Epidermal melanocyte (primary cell): ENCODE data around the gene DIPK1A.
"Not testable (repeated sequence)": the region's sequence is repeated elsewhere in the genome, so short reads cannot be mapped to it uniquely, and the experiment has no call there.

Experiments
- DNase-seq: peaks from one replicate; pipeline ENCODE4 v3.0.0; 2011; ENCODE audit warnings: low spot score; ENCODE audit not compliant: insufficient read length

Gene DIPK1A

GRCh38 chr1:92980732-92981647 lies 19.7 kb upstream of the DIPK1A start:
- DNase-seq = no peak

- DNase-seq = no peak
These were observed 14.4 kb upstream of the DIPK1A start for GRCh38 chr1:92975551-92976232.

GRCh38 chr1:92974112-92974511 lies 12.8 kb upstream of the DIPK1A start:
- not testable (repeated sequence) for DNase-seq

GRCh38 chr1:92973203-92973897 lies 12.1 kb upstream of the DIPK1A start:
- DNase-seq = no peak

GRCh38 chr1:92972409-92973129 lies 11.3 kb upstream of the DIPK1A start:
- DNase-seq = no peak

GRCh38 chr1:92971932-92972331 lies 10.7 kb upstream of the DIPK1A start:
- DNase-seq = not testable (repeated sequence)

- DNase-seq = no peak
These were observed 9.9 kb upstream of the DIPK1A start for GRCh38 chr1:92970990-92971689.

- DNase-seq = no peak
These were observed 8.3 kb upstream of the DIPK1A start for GRCh38 chr1:92969517-92969916.

GRCh38 chr1:92968138-92969032 lies 7.1 kb upstream of the DIPK1A start:
- DNase-seq = no peak

- no peak for DNase-seq
These were observed 3.7 kb upstream of the DIPK1A start for GRCh38 chr1:92964998-92965397.

- DNase-seq = no peak
These were observed 3.1 kb upstream of the DIPK1A start for GRCh38 chr1:92964316-92964715.

GRCh38 chr1:92961896-92962752 lies 862 bp upstream of the DIPK1A start:
- no peak for DNase-seq

- DNase-seq = peak; percentile 74
These were observed 699 bp downstream of the DIPK1A start for GRCh38 chr1:92960395-92961130.

- DNase-seq = no peak
These were observed 2.9 kb downstream of the DIPK1A start for GRCh38 chr1:92958203-92958970.

GRCh38 chr1:92957030-92957734 lies 4.1 kb downstream of the DIPK1A start:
- no peak for DNase-seq

- DNase-seq = no peak
These were observed 4.8 kb downstream of the DIPK1A start for GRCh38 chr1:92956254-92957029.
